Keratinocyte (primary cell): ENCODE data around the gene PTPRZ1. TPM values are rescaled to one million over a fixed set of nuclear protein-coding genes. Genes with fewer than 3 reads are reported as not detected.

ENCODE experiments used
- DNase-seq: peaks from one replicate; pipeline ENCODE4 v3.0.0-alpha.2; 2011; ENCODE audit warnings: low read depth, missing footprints, low spot score
- FAIRE-seq: peaks from 2 replicates; lab custom pipeline; 2011; peaks lifted over from hg19 to GRCh38; lab: Jason Lieb, UNC
- H2AFZ ChIP-seq: 2 replicates; pipeline ENCODE4 v1.6.0; 2012; ENCODE audit warnings: low read length, control low read depth, inconsistent platforms; ENCODE audit not compliant: control insufficient read depth
- H3K27ac ChIP-seq: 2 replicates; pipeline ENCODE4 v1.5.1; 2011; ENCODE audit warnings: low read length; ENCODE audit not compliant: control insufficient read depth, insufficient read depth
- H3K27me3 ChIP-seq: 3 replicates; pipeline ENCODE4 v1.6.0; 2011; ENCODE audit warnings: low read length; ENCODE audit not compliant: control insufficient read depth, insufficient read depth; ENCODE audit errors: extremely low read depth
- H3K36me3 ChIP-seq, 2 experiments: 2 replicates in 1 of 2; 3 replicates in 1 of 2; pipeline ENCODE4 v1.5.1; 2011; ENCODE audit warnings: low read length in 2 of 2, mild to moderate bottlenecking in 1 of 2; ENCODE audit not compliant: control insufficient read depth in 2 of 2, insufficient read depth in 2 of 2; ENCODE audit errors: extremely low read depth in 1 of 2
- H3K4me1 ChIP-seq: 3 replicates; pipeline ENCODE4 v1.5.1; 2011; ENCODE audit warnings: low read length; ENCODE audit not compliant: control insufficient read depth, insufficient read depth; ENCODE audit errors: extremely low read depth
- H3K4me2 ChIP-seq: 3 replicates; pipeline ENCODE4 v1.6.0; 2011; ENCODE audit warnings: low read depth, low read length; ENCODE audit not compliant: control insufficient read depth, insufficient read depth; ENCODE audit errors: extremely low read depth
- H3K4me3 ChIP-seq, 3 experiments: fragments of 200-600 bp in 1 of 3; sonication (generic) in 1 of 3; 2 replicates in 2 of 3; 3 replicates in 1 of 3; pipeline ENCODE4 v1.5.1; 2011 to 2016; ENCODE audit warnings: low read length in 3 of 3, mild to moderate bottlenecking in 3 of 3, control low read depth in 2 of 3, inconsistent platforms in 1 of 3, low read depth in 1 of 3, mixed read lengths in 1 of 3, mixed run types in 1 of 3, moderate library complexity in 1 of 3; ENCODE audit not compliant: control insufficient read depth in 2 of 3, insufficient read depth in 2 of 3; ENCODE audit errors: extremely low read depth in 1 of 3
- H3K79me2 ChIP-seq: 2 replicates; pipeline ENCODE4 v1.6.0; 2012; ENCODE audit warnings: low read length; ENCODE audit not compliant: control insufficient read depth, insufficient read depth
- H3K9ac ChIP-seq: 3 replicates; pipeline ENCODE4 v1.6.0; 2011; ENCODE audit warnings: low read length; ENCODE audit not compliant: control insufficient read depth, insufficient read depth; ENCODE audit errors: extremely low read depth
- H3K9me1 ChIP-seq: 3 replicates; pipeline ENCODE4 v1.6.0; 2011; ENCODE audit warnings: low read length; ENCODE audit not compliant: control insufficient read depth, insufficient read depth; ENCODE audit errors: extremely low read depth
- H3K9me3 ChIP-seq: 2 replicates; pipeline ENCODE4 v1.5.1; 2012; ENCODE audit warnings: low read depth, low read length; ENCODE audit not compliant: control insufficient read depth
- H4K20me1 ChIP-seq: 3 replicates; pipeline ENCODE4 v1.6.0; 2011; ENCODE audit warnings: low read length; ENCODE audit not compliant: control insufficient read depth, insufficient read depth; ENCODE audit errors: extremely low read depth
- EZH2 ChIP-seq: IDR thresholded peaks from one replicate; pipeline ENCODE4 v1.6.1; 2012; ENCODE audit warnings: inconsistent platforms, mild to moderate bottlenecking, low read length, moderate library complexity
- dilution Hi-C: fragments of 300-500 bp; cut with MboI; formaldehyde crosslinking; loops from one replicate; pipeline ENCODE4 v1.7.0; 2020; ENCODE audit warnings: low sequenced_read_pairs; ENCODE audit not compliant: extremely low pct_ligation_motif_present
- polyA plus RNA-seq, 5 experiments: library from polyadenylated mRNA; depleted of rRNA in 3 of 5; stranded (reverse) in 3 of 5; stranded (forward) in 1 of 5; unstranded in 1 of 5; fragments of >200 nt; gene quantifications; 1 replicate in 1 of 5; 2 replicates in 3 of 5; 3 replicates in 1 of 5; pipeline versions ENCODE4 v1.2.1 to v1.2.3, GENCODE V29; 2011 to 2012; ENCODE audit warnings: missing spikeins in 2 of 5, low read depth in 1 of 5, low replicate concordance in 1 of 5
- TF ChIP-seq, protein P1 (sequence below), 3 experiments: IDR thresholded peaks in 1 of 3; conservative IDR thresholded peaks in 1 of 3; optimal IDR thresholded peaks in 1 of 3; 2 replicates in 2 of 3; 3 replicates in 1 of 3; pipeline versions ENCODE3 to v1.5.1; 2011; ENCODE audit warnings: low read length in 3 of 3, mild to moderate bottlenecking in 3 of 3, moderate library complexity in 2 of 3, control low read depth in 1 of 3, inconsistent platforms in 1 of 3; ENCODE audit not compliant: insufficient read depth in 2 of 3; ENCODE audit errors: extremely low read depth in 1 of 3

Gene PTPRZ1
- polyA plus RNA-seq, 1 donor (not counting 4 experiments of a cell fraction or from before 2014, with no cell fraction given), result 58.3 TPM

DNA sequence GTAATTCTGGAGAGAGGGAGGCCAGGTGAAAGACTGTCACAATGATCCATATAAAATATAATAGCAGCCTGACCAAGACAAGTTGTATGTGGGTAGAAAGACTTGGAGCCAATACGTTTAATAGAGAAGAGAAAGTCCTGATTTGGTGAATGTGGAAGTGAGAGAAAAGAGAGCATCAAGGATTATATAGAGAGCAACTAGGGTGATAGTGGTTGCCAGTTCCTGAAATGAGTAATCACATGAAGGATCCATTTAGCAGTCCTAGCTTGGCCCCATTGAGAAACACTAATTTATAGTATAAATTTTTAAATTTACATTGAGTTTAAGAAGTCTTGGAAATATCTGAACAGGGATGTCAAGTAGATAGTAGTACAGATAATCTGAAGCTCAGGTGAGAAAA, 197.1 kb downstream of the PTPRZ1 start:
- dilution Hi-C loops, result no loop called here
- no peak overlapping the region for H3K4me3 ChIP-seq
- DNase-seq, result no peak
- H3K79me2 ChIP-seq, result no peaks in the 10 kb centered on the region
- H3K36me3 ChIP-seq, result no peaks in the 10 kb centered on the region
- no peak overlapping the region for H3K27ac ChIP-seq
- TF ChIP-seq, protein P1, sequence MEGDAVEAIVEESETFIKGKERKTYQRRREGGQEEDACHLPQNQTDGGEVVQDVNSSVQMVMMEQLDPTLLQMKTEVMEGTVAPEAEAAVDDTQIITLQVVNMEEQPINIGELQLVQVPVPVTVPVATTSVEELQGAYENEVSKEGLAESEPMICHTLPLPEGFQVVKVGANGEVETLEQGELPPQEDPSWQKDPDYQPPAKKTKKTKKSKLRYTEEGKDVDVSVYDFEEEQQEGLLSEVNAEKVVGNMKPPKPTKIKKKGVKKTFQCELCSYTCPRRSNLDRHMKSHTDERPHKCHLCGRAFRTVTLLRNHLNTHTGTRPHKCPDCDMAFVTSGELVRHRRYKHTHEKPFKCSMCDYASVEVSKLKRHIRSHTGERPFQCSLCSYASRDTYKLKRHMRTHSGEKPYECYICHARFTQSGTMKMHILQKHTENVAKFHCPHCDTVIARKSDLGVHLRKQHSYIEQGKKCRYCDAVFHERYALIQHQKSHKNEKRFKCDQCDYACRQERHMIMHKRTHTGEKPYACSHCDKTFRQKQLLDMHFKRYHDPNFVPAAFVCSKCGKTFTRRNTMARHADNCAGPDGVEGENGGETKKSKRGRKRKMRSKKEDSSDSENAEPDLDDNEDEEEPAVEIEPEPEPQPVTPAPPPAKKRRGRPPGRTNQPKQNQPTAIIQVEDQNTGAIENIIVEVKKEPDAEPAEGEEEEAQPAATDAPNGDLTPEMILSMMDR (optimal IDR thresholded peaks at IDR 0.05 in 1 of 3, IDR thresholded peaks at IDR 0.05 in 1 of 3, conservative IDR thresholded peaks at IDR 0.05 in 1 of 3; ENCODE audit: extremely low read depth in 1 of 3, insufficient read depth in 2 of 3, low read length in 3 of 3), result no peak
- TF ChIP-seq EZH2, result no peak
- FAIRE-seq, result no peak
- no peak overlapping the region for H3K9ac ChIP-seq
- H3K9me1 ChIP-seq, result no peaks in the 10 kb centered on the region
- H3K4me1 ChIP-seq, result no peaks in the 10 kb centered on the region
- H3K4me2 ChIP-seq, result no peak overlapping the region
- H3K27me3 ChIP-seq, result no peaks in the 10 kb centered on the region
- H3K9me3 ChIP-seq, result no peaks in the 10 kb centered on the region
- no peak overlapping the region for H2AFZ ChIP-seq
- H4K20me1 ChIP-seq, result no peaks in the 10 kb centered on the region

GRCh38 chr7:122070834-122071233, 197.9 kb downstream of the PTPRZ1 start:
- H3K4me3 ChIP-seq, result no peak overlapping the region
- no peak overlapping the region for H3K9ac ChIP-seq
- dilution Hi-C loops, result no loop called here
- H2AFZ ChIP-seq, result no peak overlapping the region
- no peaks in the 10 kb centered on the region for H3K27me3 ChIP-seq
- no peak overlapping the region for H3K4me2 ChIP-seq
- H4K20me1 ChIP-seq, result no peaks in the 10 kb centered on the region
- DNase-seq (no peak), FAIRE-seq (no peak)
- H3K27ac ChIP-seq, result no peak overlapping the region
- TF ChIP-seq EZH2, result no peak
- TF ChIP-seq, protein P1 (optimal IDR thresholded peaks at IDR 0.05 in 1 of 3, IDR thresholded peaks at IDR 0.05 in 1 of 3, conservative IDR thresholded peaks at IDR 0.05 in 1 of 3; ENCODE audit: extremely low read depth in 1 of 3, insufficient read depth in 2 of 3, low read length in 3 of 3), result no peak
- no peaks in the 10 kb centered on the region for H3K79me2 ChIP-seq
- H3K36me3 ChIP-seq, result no peaks in the 10 kb centered on the region
- H3K9me3 ChIP-seq, result no peaks in the 10 kb centered on the region
- H3K4me1 ChIP-seq, result no peaks in the 10 kb centered on the region
- no peaks in the 10 kb centered on the region for H3K9me1 ChIP-seq
